GM21723 (cell line): Measurements from ENCODE around the gene ATP2C1.

ENCODE experiments used
- ATAC-seq: cut with Tn5 transposase; IDR thresholded peaks from one replicate; pipeline ENCODE4 v1.9.1; 2021; ENCODE audit warnings: mild to moderate bottlenecking, moderate library complexity; ENCODE audit not compliant: unreplicated experiment

ATP2C1 gene

GRCh38 chr3:130933801-130934345 lies 40.0 kb downstream of the ATP2C1 start:
- no peak for ATAC-seq

- ATAC-seq = no peak
Observed at GRCh38 chr3:130934442-130935089, 40.7 kb downstream of the ATP2C1 start.

GRCh38 chr3:130935761-130936492 lies 42.0 kb downstream of the ATP2C1 start:
- ATAC-seq = no peak

- ATAC-seq = no peak
Observed at GRCh38 chr3:130939753-130940152, 45.9 kb downstream of the ATP2C1 start.

- no peak for ATAC-seq
Observed at GRCh38 chr3:130941793-130942192, 47.9 kb downstream of the ATP2C1 start.

GRCh38 chr3:130946882-130947281 lies 53.0 kb downstream of the ATP2C1 start:
- no peak for ATAC-seq

- no peak for ATAC-seq
Observed at GRCh38 chr3:130948001-130948773, 54.3 kb downstream of the ATP2C1 start.

GRCh38 chr3:130948929-130949328 lies 55.0 kb downstream of the ATP2C1 start:
- ATAC-seq = no peak

GRCh38 chr3:130950124-130950523 lies 56.2 kb downstream of the ATP2C1 start:
- ATAC-seq = no peak

- no peak for ATAC-seq
Observed at GRCh38 chr3:130950641-130951040, 56.8 kb downstream of the ATP2C1 start.

GRCh38 chr3:130955481-130955880 lies 61.6 kb downstream of the ATP2C1 start:
- no peak for ATAC-seq

- no peak for ATAC-seq
Observed at GRCh38 chr3:130956281-130956680, 62.4 kb downstream of the ATP2C1 start.

GRCh38 chr3:130956721-130957120 lies 62.8 kb downstream of the ATP2C1 start:
- no peak for ATAC-seq

- no peak for ATAC-seq
Observed at GRCh38 chr3:130960139-130960795, 66.4 kb downstream of the ATP2C1 start.

GRCh38 chr3:130961458-130961857 lies 67.6 kb downstream of the ATP2C1 start:
- no peak for ATAC-seq

- no peak for ATAC-seq
Observed at GRCh38 chr3:130963444-130963843, 69.6 kb downstream of the ATP2C1 start.

GRCh38 chr3:130963878-130964277 lies 70.0 kb downstream of the ATP2C1 start:
- ATAC-seq = no peak

GRCh38 chr3:130967281-130967680 lies 73.4 kb downstream of the ATP2C1 start:
- ATAC-seq = no peak

GRCh38 chr3:130968221-130968620 lies 74.3 kb downstream of the ATP2C1 start:
- ATAC-seq = no peak

GRCh38 chr3:130969621-130970020 lies 75.7 kb downstream of the ATP2C1 start:
- no peak for ATAC-seq

GRCh38 chr3:130971208-130971607 lies 77.3 kb downstream of the ATP2C1 start:
- no peak for ATAC-seq
